Measurements from ENCODE around the gene SOX12. TPM values are rescaled to one million over a fixed set of nuclear protein-coding genes. Genes with fewer than 3 reads are reported as not detected.
"Not testable (repeated sequence)": the region's sequence is repeated elsewhere in the genome, so short reads cannot be mapped to it uniquely, and the experiment has no call there.

The SOX12 gene
- total and polyA plus RNA-seq, 4 experiments from 2014 or later, result 0.08 to 5.0 (median 2.7) TPM

GRCh38 chr20:328975-329695 lies 3.8 kb downstream of the SOX12 start:
- no peak for DNase-seq
- ChIA-PET CTCF (ENCODE audit: partially characterized antibody) (interaction anchor here (0.5 to 4.5 kb wide), 10 partner anchors 16 to 148 kb away, joined by 3 to 79 read pairs (median 12); partner anchors contain the start of genes DEFB132 and TRIB3), POLR2A (ENCODE audit: partially characterized antibody) (interaction anchor here (2.6 kb wide), 1 partner anchor 31 kb away, joined by 11 read pairs; no protein-coding TSS in a partner anchor)
- H3K27me3 ChIP-seq (ENCODE audit: insufficient read depth, low read length), result no peaks in the 10 kb centered on the region
- H3K27ac Mint-ChIP-seq, result peak overlapping the region in 6 of 7 donors; percentile 11 to 65 (median 44)
- no peak overlapping the region for H3K4me3 ChIP-seq (ENCODE audit: low read length in 2 of 2)
- H3K27ac ChIP-seq (ENCODE audit: low read depth, low read length), result no peak overlapping the region
- H3K27me3 Mint-ChIP-seq, result no peaks in the 10 kb centered on the region
- H3K9me3 ChIP-seq (ENCODE audit: control insufficient read depth in 1 of 2, low read length in 2 of 2), result no peaks in the 10 kb centered on the region
- no peaks in the 10 kb centered on the region for H3K36me3 ChIP-seq (ENCODE audit: insufficient read depth, low read length)
- peaks cover 0 to 1% of the 10 kb centered on the region in 2 donors for H3K36me3 Mint-ChIP-seq
- peaks cover 2 to 30% (median 14%) of the 10 kb centered on the region in 4 donors for H3K4me1 Mint-ChIP-seq
- H3K9me3 Mint-ChIP-seq, result no peaks in the 10 kb centered on the region
- intact Hi-C loops (cut with micrococcal nuclease), result no loop called here
- H3K4me1 ChIP-seq (ENCODE audit: insufficient read depth, low read length), result peaks cover 24% of the 10 kb centered on the region
- H3K4me3 Mint-ChIP-seq, result peak overlapping the region in 1 of 8 donors; percentile 6

GRCh38 chr20:329851-330232 lies 4.5 kb downstream of the SOX12 start:
- ChIA-PET POLR2A (ENCODE audit: partially characterized antibody) (interaction anchor here (2.6 kb wide), 1 partner anchor 31 kb away, joined by 11 read pairs; no protein-coding TSS in a partner anchor), CTCF (ENCODE audit: partially characterized antibody) (interaction anchor here (0.5 to 4.5 kb wide), 18 partner anchors 9 to 147 kb away, joined by 3 to 79 read pairs (median 8); partner anchors contain the start of genes DEFB132 and TRIB3)
- Histone ChIP-seq H3K27me3 (ENCODE audit: insufficient read depth, low read length) (no peaks in the 10 kb centered on the region), H3K9me3 (ENCODE audit: control insufficient read depth in 1 of 2, low read length in 2 of 2) (no peaks in the 10 kb centered on the region), H3K4me1 (ENCODE audit: insufficient read depth, low read length) (peaks cover 17% of the 10 kb centered on the region), H3K27ac (ENCODE audit: low read depth, low read length) (no peak overlapping the region), H3K36me3 (ENCODE audit: insufficient read depth, low read length) (no peaks in the 10 kb centered on the region), H3K4me3 (ENCODE audit: low read length in 2 of 2) (no peak overlapping the region)
- Mint-ChIP-seq H3K27me3 (no peaks in the 10 kb centered on the region), H3K27ac (peak overlapping the region in 4 of 7 donors; percentile 17 to 72 (median 61)), H3K36me3 (peaks cover 0 to under 1% of the 10 kb centered on the region in 2 donors), H3K4me3 (peak overlapping the region in 1 of 8 donors; percentile 39), H3K9me3 (no peaks in the 10 kb centered on the region), H3K4me1 (peaks cover 2 to 25% (median 12%) of the 10 kb centered on the region in 4 donors)
- intact Hi-C loops (cut with micrococcal nuclease), result loop anchor here (1.0 to 2.0 kb wide), 2 partner anchors 40 to 63 kb away; partner anchors contain the start of gene C20orf96
- DNase-seq, result no peak

GRCh38 chr20:330233-331149 lies 5.1 kb downstream of the SOX12 start:
- H3K36me3 ChIP-seq (ENCODE audit: insufficient read depth, low read length), result no peaks in the 10 kb centered on the region
- no peaks in the 10 kb centered on the region for H3K27me3 ChIP-seq (ENCODE audit: insufficient read depth, low read length)
- peak; percentile 60 to 66 (median 65) for DNase-seq
- POLR2A ChIA-PET (ENCODE audit: partially characterized antibody), result interaction anchor here (0.6 to 2.6 kb wide), 7 partner anchors 16 to 192 kb away, joined by 3 to 11 read pairs (median 4); partner anchors contain the start of genes NRSN2 and ZCCHC3
- no peak overlapping the region for H3K4me3 ChIP-seq (ENCODE audit: low read length in 2 of 2)
- intact Hi-C loops (cut with micrococcal nuclease), result loop anchor here (1.0 to 2.0 kb wide), 2 partner anchors 40 to 64 kb away; partner anchors contain the start of gene C20orf96
- Mint-ChIP-seq H3K27me3 (no peaks in the 10 kb centered on the region), H3K9me3 (no peaks in the 10 kb centered on the region), H3K4me1 (peaks cover 2 to 23% (median 11%) of the 10 kb centered on the region in 4 donors), H3K36me3 (no peaks in the 10 kb centered on the region), H3K4me3 (peak overlapping the region in 2 of 8 donors; percentile 39), H3K27ac (peak overlapping the region in 4 of 7 donors; percentile 17 to 72 (median 64))
- peaks cover 15% of the 10 kb centered on the region for H3K4me1 ChIP-seq (ENCODE audit: insufficient read depth, low read length)
- no peak overlapping the region for H3K27ac ChIP-seq (ENCODE audit: low read depth, low read length)
- no peaks in the 10 kb centered on the region for H3K9me3 ChIP-seq (ENCODE audit: control insufficient read depth in 1 of 2, low read length in 2 of 2)
- CTCF ChIA-PET (ENCODE audit: partially characterized antibody), result interaction anchor here (0.6 to 4.5 kb wide), 29 partner anchors 10 to 182 kb away, joined by 3 to 79 read pairs (median 4); partner anchors contain the start of gene DEFB132

GRCh38 chr20:334578-334977 lies 9.2 kb downstream of the SOX12 start:
- no peaks in the 10 kb centered on the region for H3K27me3 Mint-ChIP-seq
- no peak overlapping the region for H3K27ac Mint-ChIP-seq
- CTCF ChIA-PET (ENCODE audit: partially characterized antibody), result interaction anchor here (0.6 kb wide), 1 partner anchor 40 kb away, joined by 3 read pairs; no protein-coding TSS in a partner anchor
- intact Hi-C loops (cut with micrococcal nuclease), result no loop called here
- no peaks in the 10 kb centered on the region for H3K36me3 ChIP-seq (ENCODE audit: insufficient read depth, low read length)
- H3K36me3 Mint-ChIP-seq, result no peaks in the 10 kb centered on the region
- POLR2A ChIA-PET (ENCODE audit: partially characterized antibody), result no interaction called here
- H3K4me3 Mint-ChIP-seq, result no peak overlapping the region
- no peak for DNase-seq
- no peak overlapping the region for H3K27ac ChIP-seq (ENCODE audit: low read depth, low read length)
- no peaks in the 10 kb centered on the region for H3K9me3 Mint-ChIP-seq
- no peaks in the 10 kb centered on the region for H3K9me3 ChIP-seq (ENCODE audit: control insufficient read depth in 1 of 2, low read length in 2 of 2)
- H3K4me3 ChIP-seq (ENCODE audit: low read length in 2 of 2), result no peak overlapping the region
- H3K27me3 ChIP-seq (ENCODE audit: insufficient read depth, low read length), result no peaks in the 10 kb centered on the region
- H3K4me1 Mint-ChIP-seq, result peaks cover 0 to 8% (median under 1%) of the 10 kb centered on the region in 4 donors
- H3K4me1 ChIP-seq (ENCODE audit: insufficient read depth, low read length), result peaks cover 4% of the 10 kb centered on the region

GRCh38 chr20:336040-336439 lies 10.7 kb downstream of the SOX12 start:
- intact Hi-C loops (cut with micrococcal nuclease); H3K9me3 Mint-ChIP-seq: not testable (repeated sequence)

GRCh38 chr20:341682-342081 lies 16.3 kb downstream of the SOX12 start:
- Histone ChIP-seq H3K27me3 (ENCODE audit: insufficient read depth, low read length) (no peaks in the 10 kb centered on the region), H3K4me3 (ENCODE audit: low read length in 2 of 2) (no peak overlapping the region), H3K9me3 (ENCODE audit: control insufficient read depth in 1 of 2, low read length in 2 of 2) (peaks cover 0 to 4% of the 10 kb centered on the region in 2 donors), H3K27ac (ENCODE audit: low read depth, low read length) (no peak overlapping the region), H3K4me1 (ENCODE audit: insufficient read depth, low read length) (peaks cover 3% of the 10 kb centered on the region), H3K36me3 (ENCODE audit: insufficient read depth, low read length) (no peaks in the 10 kb centered on the region)
- ChIA-PET CTCF (ENCODE audit: partially characterized antibody) (interaction anchor here (1.4 kb wide), 1 partner anchor 11 kb away, joined by 6 read pairs; no protein-coding TSS in a partner anchor), POLR2A (ENCODE audit: partially characterized antibody) (no interaction called here)
- no peak overlapping the region for H3K27ac Mint-ChIP-seq
- peaks cover 2 to 7% (median 5%) of the 10 kb centered on the region in 4 donors for H3K4me1 Mint-ChIP-seq
- peaks cover 0 to 3% (median 0%) of the 10 kb centered on the region in 8 donors for H3K9me3 Mint-ChIP-seq
- H3K27me3 Mint-ChIP-seq, result no peaks in the 10 kb centered on the region
- H3K36me3 Mint-ChIP-seq, result peaks cover 1 to 4% of the 10 kb centered on the region in 2 donors
- DNase-seq, result no peak
- intact Hi-C loops (cut with micrococcal nuclease), result no loop called here
- no peak overlapping the region for H3K4me3 Mint-ChIP-seq

More at GRCh38 chr20:336040-336439, 10.7 kb downstream of the SOX12 start:
- H3K4me3 Mint-ChIP-seq; H3K36me3 Mint-ChIP-seq; H3K4me1 ChIP-seq (ENCODE audit: insufficient read depth, low read length); H3K27me3 Mint-ChIP-seq; H3K27ac ChIP-seq (ENCODE audit: low read depth, low read length); H3K27me3 ChIP-seq (ENCODE audit: insufficient read depth, low read length); CTCF ChIA-PET (ENCODE audit: partially characterized antibody); H3K36me3 ChIP-seq (ENCODE audit: insufficient read depth, low read length); DNase-seq; H3K4me3 ChIP-seq (ENCODE audit: low read length in 2 of 2); H3K9me3 ChIP-seq (ENCODE audit: control insufficient read depth in 1 of 2, low read length in 2 of 2); H3K4me1 Mint-ChIP-seq; POLR2A ChIA-PET (ENCODE audit: partially characterized antibody): not testable (repeated sequence)
- H3K27ac Mint-ChIP-seq, result peak overlapping the region in 1 of 7 donors; percentile 65

All from CD4-positive, alpha-beta memory T cell (primary cell).